Measurements from ENCODE around the gene HTR1B.

Gene HTR1B, protein sequence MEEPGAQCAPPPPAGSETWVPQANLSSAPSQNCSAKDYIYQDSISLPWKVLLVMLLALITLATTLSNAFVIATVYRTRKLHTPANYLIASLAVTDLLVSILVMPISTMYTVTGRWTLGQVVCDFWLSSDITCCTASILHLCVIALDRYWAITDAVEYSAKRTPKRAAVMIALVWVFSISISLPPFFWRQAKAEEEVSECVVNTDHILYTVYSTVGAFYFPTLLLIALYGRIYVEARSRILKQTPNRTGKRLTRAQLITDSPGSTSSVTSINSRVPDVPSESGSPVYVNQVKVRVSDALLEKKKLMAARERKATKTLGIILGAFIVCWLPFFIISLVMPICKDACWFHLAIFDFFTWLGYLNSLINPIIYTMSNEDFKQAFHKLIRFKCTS

DNA sequence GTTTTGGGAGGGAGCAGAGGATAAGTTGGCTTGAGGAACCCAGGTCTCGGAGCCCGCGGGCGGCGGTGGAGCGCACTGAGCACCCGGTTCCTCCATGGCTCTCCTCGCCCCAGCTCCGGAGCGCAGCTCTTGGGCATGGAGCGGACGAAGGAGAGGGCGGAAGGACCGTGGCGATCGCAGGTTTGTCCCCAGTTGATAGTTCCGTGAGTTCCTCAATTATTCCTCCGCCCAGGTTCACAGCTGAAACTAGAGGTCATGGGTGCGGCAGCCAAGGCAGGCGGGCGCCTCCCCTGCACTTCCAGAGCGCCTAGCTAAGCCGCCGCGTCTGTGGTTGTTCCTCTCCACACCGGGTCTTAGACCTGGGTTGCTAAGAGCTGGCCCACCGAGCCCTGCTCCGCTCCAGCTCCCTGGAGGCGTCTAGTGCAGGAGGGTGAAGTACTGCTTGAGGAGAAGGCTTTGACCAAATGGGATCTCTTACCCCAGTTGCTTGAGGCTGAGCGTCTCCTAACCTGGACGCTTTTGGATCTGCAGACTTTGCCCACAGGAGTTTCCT, at the start of gene HTR1B:
Gene HTR1B, minus strand, starts transcription at position 184 of the 553 bp plus-strand sequence. Its CDS starts 88 bp downstream, at position 96.
- peak; percentile 45 for DNase-seq
- in situ Hi-C loops (cut with MboI; ENCODE audit: low pct_unique_long_range_greater_than_20kb, low sequenced_read_pairs) = no loop called here

DNA sequence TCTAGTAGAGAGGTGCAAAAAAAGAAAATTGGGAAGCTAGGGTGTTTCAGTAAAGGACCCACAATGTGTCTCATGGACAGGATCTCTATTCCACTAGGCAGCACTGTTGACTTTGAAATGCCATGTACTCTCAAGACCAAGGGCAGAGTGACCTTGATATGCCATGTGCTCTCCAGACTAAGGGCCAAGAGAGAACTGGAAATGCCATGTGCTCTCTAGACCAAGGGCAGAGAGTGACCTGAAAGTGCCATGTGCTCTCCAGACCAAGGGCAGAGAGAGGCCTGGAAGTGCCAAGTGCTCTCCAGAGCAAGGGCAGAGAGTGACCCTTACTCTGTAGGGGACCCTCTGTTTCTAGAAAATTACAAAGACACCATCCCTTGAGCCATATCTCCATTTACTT, 49.3 kb upstream of the HTR1B start:
- in situ Hi-C loops (cut with MboI; ENCODE audit: low pct_unique_long_range_greater_than_20kb, low sequenced_read_pairs) = no loop called here
- no peak for DNase-seq

DNA sequence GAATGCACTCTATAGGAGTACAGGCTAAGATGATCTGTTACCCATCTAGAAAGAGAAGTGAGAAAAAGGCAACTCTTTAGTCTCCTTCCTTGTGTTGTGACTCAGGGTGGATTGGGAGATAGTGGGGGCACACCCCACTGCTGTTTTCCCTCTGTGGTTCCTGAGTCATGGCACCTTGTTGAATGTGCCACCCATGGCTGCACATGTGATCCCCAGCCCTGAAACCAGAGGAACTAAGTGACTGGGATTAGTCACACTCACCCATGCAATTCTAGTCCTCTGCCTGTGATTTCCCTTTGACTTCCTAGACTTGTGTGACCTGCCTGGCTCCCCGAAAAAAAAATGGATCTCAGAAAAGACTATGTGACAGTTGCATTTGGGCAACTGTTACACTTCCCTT, 48.6 kb upstream of the HTR1B start:
- DNase-seq = no peak
- in situ Hi-C loops (cut with MboI; ENCODE audit: low pct_unique_long_range_greater_than_20kb, low sequenced_read_pairs) = no loop called here

DNA sequence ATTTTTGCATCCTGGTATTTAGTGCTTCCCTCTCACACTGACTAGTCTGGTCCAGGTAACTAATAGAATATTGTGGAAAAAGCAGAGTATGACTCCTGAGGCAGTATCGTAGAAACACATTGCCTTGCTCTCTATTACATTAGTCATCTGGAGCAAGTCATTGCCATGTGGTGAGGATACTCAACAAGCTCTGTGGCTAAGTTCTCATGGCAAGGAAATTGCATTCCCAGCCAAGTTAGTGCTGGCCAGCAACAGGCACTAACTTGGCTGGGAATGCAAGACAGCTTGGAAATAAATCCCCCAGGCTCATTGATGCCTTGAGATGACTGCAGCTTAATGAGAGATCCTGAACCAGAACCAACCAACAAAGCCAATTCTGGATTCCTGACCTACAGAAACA, 39.7 kb upstream of the HTR1B start:
- no peak for DNase-seq
- in situ Hi-C loops (cut with MboI; ENCODE audit: low pct_unique_long_range_greater_than_20kb, low sequenced_read_pairs) = no loop called here

DNA sequence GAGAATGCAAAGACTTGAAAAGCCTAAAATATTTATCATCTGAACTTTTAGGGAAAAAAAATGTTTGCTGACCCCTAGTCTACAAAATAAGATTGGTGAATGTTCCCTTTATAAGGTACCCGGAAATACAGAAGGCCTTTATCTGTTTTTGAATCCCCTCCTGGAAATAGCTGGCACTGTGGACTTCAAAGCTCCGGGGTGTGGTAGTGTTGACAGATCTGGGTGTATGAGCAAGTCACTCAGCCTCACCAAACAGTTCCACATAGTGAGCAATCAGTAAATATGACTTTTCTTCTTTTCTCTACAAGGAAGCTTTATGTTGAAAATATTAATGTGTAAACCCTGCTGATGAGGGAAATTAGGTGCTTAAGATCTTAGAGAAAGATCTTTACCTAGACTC, 29.2 kb upstream of the HTR1B start:
- in situ Hi-C loops (cut with MboI; ENCODE audit: low pct_unique_long_range_greater_than_20kb, low sequenced_read_pairs) = no loop called here
- no peak for DNase-seq

DNA sequence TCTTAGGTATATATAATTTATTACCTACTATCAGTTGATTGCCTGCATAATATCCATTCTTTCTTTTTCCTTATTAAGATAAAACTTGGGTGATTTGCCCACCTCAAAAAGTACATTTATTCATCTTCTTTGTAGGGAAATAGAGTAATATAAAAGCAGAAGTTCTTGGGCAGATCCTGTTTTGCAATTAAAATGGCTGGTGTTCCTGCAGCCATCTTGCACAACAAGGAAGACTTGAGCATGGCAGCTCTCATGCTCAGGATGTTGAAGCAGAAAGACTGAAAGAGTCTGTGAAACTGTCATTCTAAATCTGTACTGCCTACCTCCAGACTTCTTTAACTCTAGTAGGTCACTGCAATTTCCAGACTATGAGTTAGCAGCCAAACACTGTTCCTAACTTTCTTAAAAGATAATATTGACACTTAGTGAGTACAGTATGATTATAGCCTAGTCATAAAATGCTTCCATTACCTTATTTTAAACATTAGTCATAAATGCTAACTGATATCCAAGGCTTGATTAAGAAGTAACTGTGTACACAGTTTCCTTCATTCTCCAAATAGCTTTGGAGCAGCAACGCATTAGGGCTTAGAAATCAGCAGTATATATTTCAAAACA, 24.6 kb upstream of the HTR1B start:
- in situ Hi-C loops (cut with MboI; ENCODE audit: low pct_unique_long_range_greater_than_20kb, low sequenced_read_pairs) = no loop called here
- no peak for DNase-seq

DNA sequence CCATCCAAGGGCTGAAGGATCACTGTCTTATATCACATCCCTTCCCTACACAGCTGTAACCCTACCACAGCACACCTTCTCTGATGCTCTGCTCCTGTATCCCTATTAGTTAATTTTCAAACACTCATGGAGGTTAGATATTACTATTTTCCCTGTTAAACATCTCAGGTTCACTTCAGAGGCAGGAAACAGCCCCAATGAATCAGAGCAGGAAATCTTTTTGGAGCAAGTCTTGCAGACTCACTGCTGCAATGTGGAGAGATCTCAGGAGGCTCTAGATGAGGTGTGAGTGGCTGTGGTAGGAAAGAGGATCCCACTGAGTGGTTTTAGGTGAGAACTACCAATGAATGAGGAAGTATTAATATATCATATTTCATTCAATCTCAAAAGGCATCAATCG, 19.7 kb upstream of the HTR1B start:
- DNase-seq = no peak
- in situ Hi-C loops (cut with MboI; ENCODE audit: low pct_unique_long_range_greater_than_20kb, low sequenced_read_pairs) = no loop called here

DNA sequence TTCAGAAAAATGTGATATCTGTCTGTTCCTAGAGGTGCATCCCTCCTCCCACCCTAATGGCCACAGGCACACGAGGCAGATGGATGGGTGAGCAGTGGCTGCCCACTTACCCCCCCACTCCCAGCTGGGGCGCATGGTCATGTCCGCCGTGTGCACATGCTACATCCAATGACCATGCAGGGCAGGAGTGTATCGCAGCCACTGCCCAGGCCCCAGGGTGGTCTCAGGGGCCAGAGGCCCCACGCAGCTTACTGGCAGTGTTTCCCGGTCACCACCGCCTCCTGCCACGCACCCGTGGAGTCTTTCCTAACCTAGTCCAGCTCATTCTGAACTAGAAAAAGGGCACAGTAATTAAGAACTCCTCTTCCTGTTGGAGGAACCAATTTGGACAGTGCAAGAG, 11.7 kb upstream of the HTR1B start:
- no peak for DNase-seq
- in situ Hi-C loops (cut with MboI; ENCODE audit: low pct_unique_long_range_greater_than_20kb, low sequenced_read_pairs) = no loop called here

DNA sequence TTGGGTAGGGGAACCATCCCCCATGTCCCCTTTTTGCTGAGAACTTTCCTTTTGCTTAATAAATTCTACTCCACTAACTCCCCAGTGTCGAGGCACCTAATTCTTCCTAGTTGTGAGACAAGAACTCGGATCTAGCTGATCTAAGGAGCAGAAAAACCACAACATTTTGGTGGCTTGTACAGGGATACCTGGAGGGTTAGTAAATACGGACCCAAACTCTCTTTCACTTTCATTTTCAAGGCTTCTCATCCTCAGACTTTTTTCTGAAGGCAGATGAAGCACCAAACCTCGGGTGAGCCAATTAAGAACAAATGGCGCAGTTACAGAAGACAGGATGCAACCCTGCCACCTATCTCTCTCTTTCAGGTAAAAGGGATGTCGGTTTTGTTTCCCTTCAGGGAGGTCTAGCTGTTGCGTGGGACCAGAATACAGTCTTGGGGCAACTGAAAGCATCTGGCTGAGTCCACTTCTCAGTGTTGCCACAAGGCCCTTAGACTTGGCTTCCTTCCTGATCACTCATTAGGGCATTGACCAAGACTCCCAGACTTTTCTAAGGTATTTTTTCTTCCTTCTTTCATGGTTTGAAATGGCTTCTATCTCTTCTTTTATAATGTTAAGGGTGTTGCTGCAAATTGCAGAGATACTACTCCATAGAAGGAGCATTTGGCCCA, 11.1 kb upstream of the HTR1B start:
- in situ Hi-C loops (cut with MboI; ENCODE audit: low pct_unique_long_range_greater_than_20kb, low sequenced_read_pairs) = no loop called here
- no peak for DNase-seq

DNA sequence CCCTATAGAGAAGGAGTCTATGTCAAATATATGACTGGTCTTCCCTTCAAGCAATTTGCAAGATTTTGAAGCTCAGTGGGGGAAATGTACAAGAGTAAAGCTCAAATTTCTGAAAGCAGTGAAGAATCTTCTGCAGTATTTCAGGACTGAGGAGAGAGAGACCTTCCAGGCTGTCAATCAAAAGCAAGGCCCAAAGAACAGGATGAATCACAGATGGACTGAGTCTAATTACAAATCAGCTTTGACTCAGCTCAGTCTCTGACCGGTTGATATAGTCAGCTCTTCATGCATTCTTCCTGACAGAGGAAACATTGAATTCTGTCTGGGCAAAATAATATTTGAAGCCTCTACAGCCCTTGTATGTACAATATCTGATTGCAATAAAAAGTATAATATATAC, 7.7 kb upstream of the HTR1B start:
- in situ Hi-C loops (cut with MboI; ENCODE audit: low pct_unique_long_range_greater_than_20kb, low sequenced_read_pairs) = no loop called here
- DNase-seq = no peak

DNA sequence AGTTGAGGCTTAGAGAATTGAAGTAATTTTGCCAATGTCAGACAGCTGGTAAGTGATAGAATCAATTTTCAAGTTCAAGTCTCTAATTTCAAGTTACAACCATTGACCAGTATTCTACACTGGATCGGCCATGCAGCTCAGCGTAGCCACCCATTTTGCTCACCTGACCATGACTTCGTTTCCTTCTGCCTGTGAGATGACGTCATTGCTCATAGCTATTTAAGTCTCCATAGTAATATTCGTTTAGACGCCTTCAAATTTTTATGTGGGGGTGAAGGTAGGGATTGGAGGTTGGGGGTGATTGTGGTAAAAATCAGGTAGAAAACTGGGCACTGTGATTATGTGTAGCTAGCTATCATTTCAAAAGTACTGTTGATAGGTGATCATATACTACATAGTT, 5.6 kb upstream of the HTR1B start:
- DNase-seq = no peak
- in situ Hi-C loops (cut with MboI; ENCODE audit: low pct_unique_long_range_greater_than_20kb, low sequenced_read_pairs) = no loop called here

DNA sequence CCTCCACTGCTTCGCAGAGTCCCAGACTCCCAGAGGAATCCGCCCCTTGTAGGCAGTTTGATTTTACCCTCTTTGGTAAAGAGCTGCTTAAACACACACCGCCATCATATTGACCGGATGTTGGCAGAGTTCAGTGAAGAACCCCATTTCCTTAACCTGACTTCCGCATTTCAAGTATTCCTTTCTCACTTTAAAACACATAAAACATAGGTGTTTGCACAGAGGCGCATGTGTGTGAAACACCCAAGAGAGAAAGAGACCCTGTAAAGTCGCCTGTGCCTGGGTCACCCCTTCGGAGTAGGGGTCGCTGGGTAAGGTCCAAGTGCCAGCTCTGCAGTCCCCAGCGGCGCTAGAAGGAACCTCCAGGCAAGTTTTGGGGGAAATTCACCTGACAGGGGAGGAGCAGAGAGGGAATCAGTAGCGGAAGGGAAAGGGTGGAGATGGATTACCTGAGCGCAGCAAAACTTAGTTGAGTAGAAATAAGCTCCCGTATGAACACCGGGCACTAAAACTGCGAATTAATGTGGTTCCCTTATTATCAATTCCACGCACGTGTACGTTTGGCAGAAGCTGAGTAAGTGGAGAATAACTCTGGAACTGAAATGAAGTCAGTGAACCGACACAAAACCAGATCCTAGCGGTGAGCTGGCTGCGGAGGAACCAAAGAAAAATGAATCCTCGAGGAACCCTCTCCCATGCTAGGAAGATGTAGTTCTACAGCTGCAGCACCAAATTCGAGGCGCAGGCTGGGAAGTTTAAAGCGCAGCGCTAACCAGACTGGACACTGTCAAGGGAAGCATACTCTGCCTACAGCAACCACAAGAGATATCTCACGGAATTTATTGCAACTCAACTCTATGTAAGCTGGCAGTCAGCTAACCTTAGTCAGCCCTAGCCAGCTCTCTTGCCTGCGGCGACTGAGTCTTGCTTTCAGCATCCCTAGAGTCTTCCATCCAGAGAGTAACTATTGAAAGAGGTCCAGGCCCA, 3.5 kb upstream of the HTR1B start:
- in situ Hi-C loops (cut with MboI; ENCODE audit: low pct_unique_long_range_greater_than_20kb, low sequenced_read_pairs) = no loop called here
- DNase-seq = peak; percentile 29

DNA sequence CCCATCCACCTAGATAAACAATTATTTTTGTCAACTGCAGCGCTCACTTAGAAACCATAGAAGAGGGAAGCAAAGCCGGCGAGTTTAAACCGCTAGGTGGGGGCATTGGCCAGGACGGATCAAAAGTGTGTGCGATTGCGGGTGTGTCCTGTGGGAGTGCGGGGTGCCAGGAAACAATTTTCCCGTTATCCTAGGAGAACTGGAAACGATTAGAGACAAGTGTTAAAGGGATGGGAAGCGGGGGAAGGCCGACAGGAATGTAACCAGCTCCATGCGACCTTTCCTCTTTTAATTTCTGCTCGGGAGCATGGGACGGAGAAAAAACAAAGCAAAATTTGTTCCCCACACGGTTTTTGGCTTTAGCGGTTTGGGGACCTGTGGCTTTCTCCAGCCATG, 2.8 kb upstream of the HTR1B start:
- DNase-seq = peak; percentile 63

DNA sequence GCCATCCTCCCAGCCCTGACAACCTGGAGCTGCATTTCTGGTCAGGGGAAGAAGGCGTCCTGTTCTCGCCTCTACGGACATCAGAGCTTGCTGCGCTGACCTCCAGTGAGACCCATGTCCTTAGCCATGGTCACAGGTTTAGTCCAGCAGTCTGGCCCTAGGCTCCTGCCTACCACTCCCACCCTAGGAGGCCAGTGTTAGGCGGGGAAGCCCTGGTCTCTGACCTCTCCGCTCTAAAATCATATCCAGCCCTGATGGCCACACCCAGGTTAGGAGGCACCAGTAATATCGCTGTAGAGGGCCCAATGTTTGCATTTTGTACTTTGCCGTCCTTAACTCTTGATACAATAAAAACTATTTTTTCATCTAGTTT, 1.2 kb upstream of the HTR1B start:
- no peak for DNase-seq
- in situ Hi-C loops (cut with MboI; ENCODE audit: low pct_unique_long_range_greater_than_20kb, low sequenced_read_pairs) = no loop called here

More for the DNA sequence above, 2.8 kb upstream of the HTR1B start:
- in situ Hi-C loops (cut with MboI; ENCODE audit: low pct_unique_long_range_greater_than_20kb, low sequenced_read_pairs) = no loop called here

DNA sequence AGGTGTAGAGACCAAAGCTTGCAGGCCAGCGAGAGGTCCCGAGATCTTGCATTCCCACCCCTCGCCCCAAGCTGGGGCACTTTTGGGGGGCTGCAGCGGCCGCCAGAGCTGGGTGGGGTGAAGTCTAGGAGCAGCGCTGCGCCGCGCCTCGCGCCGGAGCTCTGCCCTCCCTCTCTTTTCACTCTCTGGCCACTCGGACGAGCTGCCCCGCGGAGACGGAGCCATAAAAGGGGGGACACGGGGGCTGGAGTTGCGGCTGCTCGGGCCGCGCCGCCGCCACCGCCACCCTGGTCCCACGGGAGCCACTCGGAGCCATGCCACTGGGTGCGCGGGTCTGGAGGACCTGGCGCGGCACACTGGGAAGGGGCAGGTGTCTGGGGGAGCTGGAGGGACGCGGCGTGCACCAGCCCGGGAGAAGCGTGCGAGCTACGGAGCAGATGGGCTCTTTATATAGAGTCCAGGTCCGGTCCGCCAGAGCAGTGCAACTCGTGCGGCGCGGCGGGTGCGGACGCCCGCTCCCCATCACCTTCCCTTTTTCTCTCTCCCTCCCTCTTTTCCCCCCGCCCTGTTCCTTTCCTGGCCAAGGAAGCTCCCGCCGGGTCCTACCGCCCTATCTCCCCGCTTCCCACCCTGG, 687 bp upstream of the HTR1B start:
- in situ Hi-C loops (cut with MboI; ENCODE audit: low pct_unique_long_range_greater_than_20kb, low sequenced_read_pairs) = no loop called here
- peak; percentile 43 for DNase-seq

DNA sequence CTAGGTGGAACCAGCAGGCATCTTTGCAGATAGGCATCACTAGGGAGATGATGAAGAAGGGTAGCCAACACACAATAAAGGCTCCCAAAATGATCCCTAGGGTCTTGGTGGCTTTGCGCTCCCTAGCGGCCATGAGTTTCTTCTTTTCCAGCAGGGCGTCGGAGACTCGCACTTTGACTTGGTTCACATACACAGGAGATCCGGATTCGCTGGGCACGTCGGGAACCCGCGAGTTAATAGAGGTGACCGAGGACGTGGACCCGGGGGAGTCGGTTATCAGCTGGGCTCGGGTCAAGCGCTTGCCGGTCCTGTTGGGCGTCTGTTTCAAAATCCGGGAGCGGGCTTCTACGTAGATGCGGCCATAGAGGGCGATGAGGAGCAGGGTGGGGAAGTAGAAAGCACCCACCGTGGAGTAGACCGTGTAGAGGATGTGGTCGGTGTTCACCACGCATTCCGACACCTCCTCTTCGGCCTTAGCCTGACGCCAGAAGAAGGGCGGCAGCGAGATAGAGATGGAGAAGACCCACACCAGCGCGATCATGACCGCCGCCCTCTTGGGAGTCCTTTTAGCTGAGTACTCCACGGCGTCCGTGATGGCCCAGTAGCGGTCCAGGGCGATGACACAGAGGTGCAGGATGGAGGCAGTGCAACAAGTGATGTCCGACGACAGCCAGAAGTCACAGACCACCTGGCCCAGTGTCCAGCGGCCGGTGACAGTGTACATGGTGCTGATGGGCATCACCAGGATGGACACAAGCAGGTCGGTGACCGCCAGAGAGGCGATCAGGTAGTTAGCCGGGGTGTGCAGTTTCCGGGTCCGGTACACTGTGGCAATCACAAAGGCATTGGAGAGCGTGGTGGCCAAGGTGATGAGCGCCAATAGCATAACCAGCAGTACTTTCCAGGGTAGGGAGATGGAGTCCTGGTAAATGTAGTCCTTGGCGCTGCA, 658 bp downstream of the HTR1B start:
- DNase-seq = peak; percentile 41
- in situ Hi-C loops (cut with MboI; ENCODE audit: low pct_unique_long_range_greater_than_20kb, low sequenced_read_pairs) = no loop called here

DNA sequence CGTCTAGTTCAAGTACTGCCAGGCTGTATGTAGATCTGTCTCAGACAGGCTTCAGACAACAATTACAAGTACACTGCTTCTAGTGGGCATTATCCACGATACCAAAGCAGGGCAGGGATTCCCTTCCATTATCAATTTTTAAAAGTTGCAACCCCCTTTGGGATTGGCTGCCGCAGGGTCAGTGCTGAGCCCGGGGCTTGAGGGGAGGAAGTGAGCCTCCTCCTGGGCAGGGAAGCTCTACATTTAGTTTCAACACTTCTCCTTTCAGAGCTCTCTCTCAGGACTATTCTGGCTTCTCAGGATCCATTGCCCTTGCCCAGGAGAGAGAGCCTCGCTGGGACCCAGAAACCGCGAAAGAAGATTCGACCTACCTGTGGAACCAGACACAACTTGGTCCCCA, 1.5 kb downstream of the HTR1B start:
- no peak for DNase-seq
- in situ Hi-C loops (cut with MboI; ENCODE audit: low pct_unique_long_range_greater_than_20kb, low sequenced_read_pairs) = no loop called here

DNA sequence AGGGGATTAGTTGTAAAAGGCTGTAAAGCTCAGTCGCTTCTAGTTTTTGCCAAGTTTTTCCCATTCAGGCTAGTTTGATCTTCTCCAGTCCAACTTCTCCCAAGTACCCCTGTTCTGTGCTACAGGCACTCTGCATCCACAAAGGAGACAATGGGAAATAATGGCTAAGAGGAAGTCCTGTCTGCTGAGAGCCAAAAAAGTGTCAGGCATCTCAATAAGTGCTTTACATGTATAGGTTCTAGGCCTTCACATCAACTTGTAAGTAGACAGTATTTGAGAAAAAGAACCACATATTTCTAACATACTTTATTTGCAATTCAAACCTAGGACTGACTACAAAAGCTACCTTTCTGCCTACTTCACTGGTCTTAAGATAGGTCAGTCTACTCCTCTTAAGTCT, 4.9 kb downstream of the HTR1B start:
- DNase-seq = no peak
- in situ Hi-C loops (cut with MboI; ENCODE audit: low pct_unique_long_range_greater_than_20kb, low sequenced_read_pairs) = no loop called here

All from KBM-7 (cell line).